ENCODE results near the gene GRAMD1C.

DNA sequence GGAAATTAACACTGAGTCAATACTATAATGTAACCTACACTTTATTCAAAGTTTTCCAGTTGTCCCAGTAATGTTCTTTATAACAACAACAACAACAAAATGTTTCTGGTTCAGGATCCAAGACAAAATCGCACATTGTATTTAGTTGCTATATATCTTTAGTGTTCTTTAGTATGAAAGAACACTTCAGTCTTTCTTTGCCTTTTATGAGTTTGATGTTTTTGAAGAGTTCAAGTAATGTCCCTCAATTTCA, 7.6 kb upstream of the GRAMD1C start:
- TF ChIP-seq, protein P1, sequence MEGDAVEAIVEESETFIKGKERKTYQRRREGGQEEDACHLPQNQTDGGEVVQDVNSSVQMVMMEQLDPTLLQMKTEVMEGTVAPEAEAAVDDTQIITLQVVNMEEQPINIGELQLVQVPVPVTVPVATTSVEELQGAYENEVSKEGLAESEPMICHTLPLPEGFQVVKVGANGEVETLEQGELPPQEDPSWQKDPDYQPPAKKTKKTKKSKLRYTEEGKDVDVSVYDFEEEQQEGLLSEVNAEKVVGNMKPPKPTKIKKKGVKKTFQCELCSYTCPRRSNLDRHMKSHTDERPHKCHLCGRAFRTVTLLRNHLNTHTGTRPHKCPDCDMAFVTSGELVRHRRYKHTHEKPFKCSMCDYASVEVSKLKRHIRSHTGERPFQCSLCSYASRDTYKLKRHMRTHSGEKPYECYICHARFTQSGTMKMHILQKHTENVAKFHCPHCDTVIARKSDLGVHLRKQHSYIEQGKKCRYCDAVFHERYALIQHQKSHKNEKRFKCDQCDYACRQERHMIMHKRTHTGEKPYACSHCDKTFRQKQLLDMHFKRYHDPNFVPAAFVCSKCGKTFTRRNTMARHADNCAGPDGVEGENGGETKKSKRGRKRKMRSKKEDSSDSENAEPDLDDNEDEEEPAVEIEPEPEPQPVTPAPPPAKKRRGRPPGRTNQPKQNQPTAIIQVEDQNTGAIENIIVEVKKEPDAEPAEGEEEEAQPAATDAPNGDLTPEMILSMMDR (IDR thresholded peaks at IDR 0.05): no peak
- no peak for TF ChIP-seq ZFX (IDR thresholded peaks at IDR 0.05; ENCODE audit: borderline replicate concordance)

All from 22Rv1 (cell line).